Type B pancreatic cell (in vitro differentiated cells): ENCODE data around the gene PCBP3. TPM values are rescaled to one million over a fixed set of nuclear protein-coding genes. Genes with fewer than 3 reads are reported as not detected.
A peak's percentile ranks its signal among the peaks of the same experiment; 100 is the strongest.

Source experiments
- DNase-seq: peaks from one replicate; pipeline ENCODE4 v3.0.0; 2021; ENCODE audit warnings: mixed read lengths; ENCODE audit not compliant: unreplicated experiment; ENCODE audit errors: extremely low spot score
- H3K27ac Mint-ChIP-seq: 2 replicates; pipeline ENCODE4 v1.8.0; 2021; ENCODE audit warnings: mild to moderate bottlenecking, mixed read lengths
- H3K27me3 Mint-ChIP-seq: 2 replicates; pipeline ENCODE4 v1.8.0; 2021; ENCODE audit warnings: mixed read lengths
- H3K36me3 Mint-ChIP-seq: 2 replicates; pipeline ENCODE4 v1.8.0; 2021; ENCODE audit warnings: mixed read lengths
- H3K4me1 Mint-ChIP-seq: one replicate; pipeline ENCODE4 v1.8.0; 2021; ENCODE audit warnings: mixed read lengths; ENCODE audit not compliant: unreplicated experiment
- H3K4me3 Mint-ChIP-seq: 2 replicates; pipeline ENCODE4 v1.8.0; 2021; ENCODE audit warnings: mild to moderate bottlenecking, mixed read lengths
- H3K9me3 Mint-ChIP-seq: 2 replicates; pipeline ENCODE4 v1.8.0; 2021; ENCODE audit warnings: mixed read lengths
- CTCF ChIP-seq: fragments of 200-600 bp; sonication (generic); conservative IDR thresholded peaks from 2 replicates; pipeline ENCODE4 v1.5.0; 2021; ENCODE audit warnings: antibody characterized with exemption, mild to moderate bottlenecking
- total RNA-seq: library from RNA; stranded (reverse); gene quantifications from 2 replicates; pipeline ENCODE4 v1.2.1, GENCODE V29; 2021; ENCODE audit warnings: low replicate concordance

PCBP3 gene
- total RNA-seq, 1 donor from 2014 or later, result 5.5 TPM

DNA sequence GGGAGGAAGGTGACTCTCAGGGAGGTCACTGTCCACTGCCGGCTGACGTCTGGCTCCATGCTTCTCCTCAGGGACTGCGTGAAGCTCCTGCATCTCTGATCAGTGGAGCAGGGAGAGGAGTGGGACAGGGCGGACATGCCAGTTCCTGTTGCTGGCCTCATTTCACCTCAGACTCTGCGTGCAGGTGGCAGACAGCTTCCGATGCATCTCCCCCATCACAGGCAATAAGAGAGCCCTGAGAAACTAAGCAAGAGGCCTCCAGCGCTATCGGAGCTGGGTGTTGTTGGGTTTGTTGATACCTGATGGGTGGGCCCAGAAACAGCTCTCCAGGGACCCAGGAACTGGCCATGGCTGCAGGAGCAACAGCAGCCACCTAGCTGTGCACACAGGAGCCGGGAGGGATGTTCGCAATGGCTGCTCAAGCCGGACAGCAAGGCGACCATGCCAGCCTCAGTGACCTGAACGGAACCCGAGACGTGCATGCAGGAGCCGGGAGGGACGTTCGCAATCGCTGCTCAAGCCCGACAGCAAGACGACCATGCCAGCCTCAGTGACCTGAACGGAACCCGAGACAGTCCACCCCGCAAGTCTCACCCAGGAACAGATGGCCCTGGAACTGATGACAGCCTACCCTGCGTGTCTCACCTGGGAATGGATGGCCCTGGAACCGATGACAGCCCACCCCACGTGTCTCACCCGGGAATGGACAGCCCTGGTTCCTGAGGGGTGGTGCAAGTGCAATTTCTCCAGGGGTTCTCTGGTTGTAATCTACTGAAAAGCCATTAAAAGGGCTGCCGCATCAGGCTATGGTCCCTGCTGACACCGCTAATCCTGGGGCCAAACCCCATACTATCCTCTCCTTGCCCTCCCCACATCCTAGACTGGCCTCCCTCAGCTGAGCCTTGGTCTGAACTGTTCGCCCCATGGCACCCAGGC is 14.2 kb upstream of the PCBP3 start:
- no peak for TF ChIP-seq CTCF
- Mint-ChIP-seq H3K4me1 (no peaks in the 10 kb centered on the region), H3K27ac (no peak overlapping the region), H3K27me3 (peaks cover 19% of the 10 kb centered on the region), H3K9me3 (no peaks in the 10 kb centered on the region), H3K36me3 (no peaks in the 10 kb centered on the region), H3K4me3 (no peak overlapping the region)
- DNase-seq, result peak; percentile 62

DNA sequence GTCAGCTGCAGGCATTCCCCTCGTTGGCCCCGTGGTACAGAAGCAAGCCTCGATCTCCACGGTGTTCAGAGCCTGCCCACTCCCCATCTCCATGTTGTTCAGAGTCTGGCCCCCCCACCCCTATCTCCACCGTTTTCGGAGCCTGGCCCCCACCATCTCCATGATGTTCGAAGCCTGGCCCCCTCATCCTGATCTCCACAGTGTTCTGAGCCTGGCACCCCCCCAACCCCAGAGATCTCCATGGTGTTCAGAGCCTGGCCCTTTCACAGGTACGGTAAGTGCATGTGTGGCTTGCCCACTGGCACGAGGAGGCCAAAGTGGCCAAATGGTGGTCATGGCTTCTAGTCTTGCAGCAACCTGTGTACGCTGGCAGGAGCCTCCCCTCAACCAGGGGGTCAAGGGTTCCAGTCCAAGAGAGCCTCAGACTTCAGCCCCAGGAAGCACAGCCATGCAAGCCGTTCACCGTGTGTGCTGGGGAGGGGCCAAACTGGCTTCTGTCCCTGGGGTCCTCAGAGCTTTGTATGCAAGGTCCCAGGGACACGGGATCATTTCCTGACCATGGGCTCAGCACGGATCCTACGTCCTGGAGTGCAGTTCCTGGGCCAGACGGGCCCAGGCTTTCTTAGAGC is 13.3 kb upstream of the PCBP3 start:
- peak; percentile 63 for DNase-seq
- Mint-ChIP-seq H3K36me3 (no peaks in the 10 kb centered on the region), H3K27ac (no peak overlapping the region), H3K9me3 (no peaks in the 10 kb centered on the region), H3K4me1 (no peaks in the 10 kb centered on the region), H3K27me3 (peaks cover 19% of the 10 kb centered on the region), H3K4me3 (no peak overlapping the region)
- no peak for TF ChIP-seq CTCF

DNA sequence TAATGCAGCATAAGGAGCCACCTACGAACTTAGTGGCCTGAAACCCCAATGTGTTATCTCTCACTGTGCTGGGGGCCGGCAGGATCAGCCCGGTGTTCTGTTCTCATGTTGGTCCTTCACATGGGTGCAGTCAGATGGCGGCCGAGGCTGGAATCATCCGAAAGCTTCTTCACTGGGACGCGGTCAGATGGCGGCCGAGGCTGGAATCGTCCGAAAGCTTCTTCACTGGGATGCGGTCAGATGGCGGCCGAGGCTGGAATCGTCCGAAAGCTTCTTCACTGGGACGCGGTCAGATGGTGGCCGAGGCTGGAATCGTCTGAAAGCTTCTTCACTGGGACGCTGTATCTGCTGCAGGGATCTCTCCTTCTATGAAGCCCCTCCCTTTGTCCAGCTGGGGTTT is 12.6 kb upstream of the PCBP3 start:
- H3K4me1 Mint-ChIP-seq, result no peaks in the 10 kb centered on the region
- peak; percentile 45 for DNase-seq
- TF ChIP-seq CTCF, result no peak
- peaks cover 19% of the 10 kb centered on the region for H3K27me3 Mint-ChIP-seq
- no peak overlapping the region for H3K4me3 Mint-ChIP-seq
- no peak overlapping the region for H3K27ac Mint-ChIP-seq
- H3K9me3 Mint-ChIP-seq, result no peaks in the 10 kb centered on the region
- H3K36me3 Mint-ChIP-seq, result no peaks in the 10 kb centered on the region

- peak; percentile 57 for DNase-seq
- Mint-ChIP-seq H3K27ac (no peak overlapping the region), H3K36me3 (no peaks in the 10 kb centered on the region), H3K4me1 (no peaks in the 10 kb centered on the region), H3K27me3 (peaks cover 17% of the 10 kb centered on the region), H3K4me3 (no peak overlapping the region), H3K9me3 (no peaks in the 10 kb centered on the region)
- TF ChIP-seq CTCF, result no peak
Observed at GRCh38 chr21:45631540-45631939, 12.0 kb upstream of the PCBP3 start.

- no peak for TF ChIP-seq CTCF
- peak; percentile 58 for DNase-seq
- Mint-ChIP-seq H3K27me3 (peaks cover 15% of the 10 kb centered on the region), H3K4me3 (no peak overlapping the region), H3K27ac (no peak overlapping the region), H3K9me3 (no peaks in the 10 kb centered on the region), H3K36me3 (no peaks in the 10 kb centered on the region), H3K4me1 (no peaks in the 10 kb centered on the region)
Observed at GRCh38 chr21:45632160-45632559, 11.4 kb upstream of the PCBP3 start.
